ENCODE results near the gene NCAPD2. TPM values are rescaled to one million over a fixed set of nuclear protein-coding genes. Genes with fewer than 3 reads are reported as not detected.

NCAPD2 gene
- total and polyA plus RNA-seq, 8 donors = 5.6 to 16.2 (median 8.5) TPM

DNA sequence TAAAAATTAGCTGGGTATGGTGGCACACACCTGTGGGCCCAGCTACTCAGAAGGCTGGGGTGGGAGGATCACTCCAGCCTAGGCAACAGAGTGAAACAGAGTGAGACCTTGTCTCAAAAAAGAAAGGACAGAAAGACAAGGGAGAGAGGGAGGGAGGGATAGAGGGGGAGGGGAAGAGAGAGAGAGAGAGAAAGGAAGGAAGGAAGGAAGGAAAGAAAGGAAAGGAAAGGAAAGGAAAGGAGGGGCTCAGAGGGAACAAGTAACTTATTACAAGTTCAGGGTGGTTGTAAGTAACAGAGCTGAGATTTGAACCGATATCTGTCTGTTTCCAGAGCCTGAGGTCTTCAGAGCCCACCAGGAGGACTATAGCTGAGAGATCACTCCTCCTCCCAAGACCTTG lies 53.7 kb downstream of the NCAPD2 start:
- TF ChIP-seq, protein P1, sequence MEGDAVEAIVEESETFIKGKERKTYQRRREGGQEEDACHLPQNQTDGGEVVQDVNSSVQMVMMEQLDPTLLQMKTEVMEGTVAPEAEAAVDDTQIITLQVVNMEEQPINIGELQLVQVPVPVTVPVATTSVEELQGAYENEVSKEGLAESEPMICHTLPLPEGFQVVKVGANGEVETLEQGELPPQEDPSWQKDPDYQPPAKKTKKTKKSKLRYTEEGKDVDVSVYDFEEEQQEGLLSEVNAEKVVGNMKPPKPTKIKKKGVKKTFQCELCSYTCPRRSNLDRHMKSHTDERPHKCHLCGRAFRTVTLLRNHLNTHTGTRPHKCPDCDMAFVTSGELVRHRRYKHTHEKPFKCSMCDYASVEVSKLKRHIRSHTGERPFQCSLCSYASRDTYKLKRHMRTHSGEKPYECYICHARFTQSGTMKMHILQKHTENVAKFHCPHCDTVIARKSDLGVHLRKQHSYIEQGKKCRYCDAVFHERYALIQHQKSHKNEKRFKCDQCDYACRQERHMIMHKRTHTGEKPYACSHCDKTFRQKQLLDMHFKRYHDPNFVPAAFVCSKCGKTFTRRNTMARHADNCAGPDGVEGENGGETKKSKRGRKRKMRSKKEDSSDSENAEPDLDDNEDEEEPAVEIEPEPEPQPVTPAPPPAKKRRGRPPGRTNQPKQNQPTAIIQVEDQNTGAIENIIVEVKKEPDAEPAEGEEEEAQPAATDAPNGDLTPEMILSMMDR (IDR thresholded peaks at IDR 0.05) = no peak
- peaks cover 0 to 9% (median 0%) of the 10 kb centered on the region in 3 donors for H3K36me3 ChIP-seq
- ATAC-seq (no peak), DNase-seq (no peak), FAIRE-seq (no peak)
- 88 to 100% methylated on average over 1 of the region's 1 CpG for WGBS, 2 donors
- no peak overlapping the region for H3K4me3 ChIP-seq
- H3K27ac ChIP-seq = no peak overlapping the region
- no peaks in the 10 kb centered on the region for H3K4me1 ChIP-seq
- no peaks in the 10 kb centered on the region for H3K9me3 ChIP-seq
- H3K27me3 ChIP-seq = no peaks in the 10 kb centered on the region
- intact Hi-C loops (cut with DNase I) = no loop called here

DNA sequence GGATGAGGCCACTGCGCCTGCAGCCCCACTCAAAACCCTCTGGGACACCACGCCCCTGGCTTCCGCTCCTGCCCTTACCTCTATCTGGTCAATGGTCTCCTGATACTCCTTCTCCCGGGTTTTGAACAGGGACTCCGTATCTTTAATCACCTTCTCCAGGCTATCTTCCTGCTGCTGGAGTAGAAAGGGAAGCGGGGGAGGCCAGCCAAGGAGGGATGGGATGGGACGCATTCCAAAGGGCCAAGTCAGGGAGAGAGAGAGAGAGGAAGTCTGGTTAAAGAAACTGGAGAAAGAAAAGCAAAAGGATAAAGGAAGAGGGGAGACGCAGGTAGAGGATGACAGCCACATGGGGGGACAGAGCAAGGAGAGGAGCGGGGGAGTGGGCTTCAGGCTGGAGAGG lies 54.1 kb downstream of the NCAPD2 start:
- Histone ChIP-seq H3K27ac (peak overlapping the region in 1 of 4 donors; percentile 15), H3K9me3 (no peaks in the 10 kb centered on the region), H3K4me3 (no peak overlapping the region), H3K36me3 (peaks cover 0 to 9% (median 0%) of the 10 kb centered on the region in 3 donors), H3K4me1 (no peaks in the 10 kb centered on the region), H3K27me3 (no peaks in the 10 kb centered on the region)
- DNase-seq (no peak), ATAC-seq (no peak), FAIRE-seq (no peak)
- TF ChIP-seq, protein P1 (IDR thresholded peaks at IDR 0.05) = no peak
- 80 to 90% methylated on average over 9 of the region's 9 CpGs for WGBS, 2 donors
- intact Hi-C loops (cut with DNase I) = no loop called here

DNA sequence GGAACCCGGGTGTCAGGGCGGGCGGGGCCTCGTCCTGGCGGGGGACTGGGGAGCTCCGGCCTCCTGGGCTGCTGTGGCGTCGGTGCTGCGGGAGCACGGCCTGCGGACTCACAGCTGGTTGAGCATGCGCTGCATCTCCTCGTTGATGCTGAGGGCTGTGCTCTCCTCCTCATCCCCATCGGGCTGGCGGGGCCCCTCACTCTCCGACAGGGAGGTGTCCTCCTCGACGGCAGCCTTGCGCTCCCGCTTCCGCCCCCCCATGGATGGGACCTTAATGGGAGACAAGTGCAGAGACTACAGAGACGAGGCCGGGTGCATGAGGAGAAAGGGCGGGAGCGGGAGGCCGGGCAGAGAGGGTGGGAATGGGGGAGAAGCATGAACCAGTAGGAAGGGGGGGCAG lies 54.7 kb downstream of the NCAPD2 start:
- Histone ChIP-seq H3K27ac (peak overlapping the region in 1 of 4 donors; percentile 15), H3K36me3 (peaks cover 0 to 9% (median 0%) of the 10 kb centered on the region in 3 donors), H3K4me3 (no peak overlapping the region), H3K4me1 (peaks cover 0 to 4% (median 0%) of the 10 kb centered on the region in 3 donors), H3K27me3 (no peaks in the 10 kb centered on the region), H3K9me3 (no peaks in the 10 kb centered on the region)
- DNase-seq = no peak
- FAIRE-seq = no peak
- intact Hi-C loops (cut with DNase I) = no loop called here
- no peak for ATAC-seq
- TF ChIP-seq, protein P1 (IDR thresholded peaks at IDR 0.05) = no peak
- WGBS, 2 donors = 86 to 91% methylated on average over 26 of the region's 26 CpGs

DNA sequence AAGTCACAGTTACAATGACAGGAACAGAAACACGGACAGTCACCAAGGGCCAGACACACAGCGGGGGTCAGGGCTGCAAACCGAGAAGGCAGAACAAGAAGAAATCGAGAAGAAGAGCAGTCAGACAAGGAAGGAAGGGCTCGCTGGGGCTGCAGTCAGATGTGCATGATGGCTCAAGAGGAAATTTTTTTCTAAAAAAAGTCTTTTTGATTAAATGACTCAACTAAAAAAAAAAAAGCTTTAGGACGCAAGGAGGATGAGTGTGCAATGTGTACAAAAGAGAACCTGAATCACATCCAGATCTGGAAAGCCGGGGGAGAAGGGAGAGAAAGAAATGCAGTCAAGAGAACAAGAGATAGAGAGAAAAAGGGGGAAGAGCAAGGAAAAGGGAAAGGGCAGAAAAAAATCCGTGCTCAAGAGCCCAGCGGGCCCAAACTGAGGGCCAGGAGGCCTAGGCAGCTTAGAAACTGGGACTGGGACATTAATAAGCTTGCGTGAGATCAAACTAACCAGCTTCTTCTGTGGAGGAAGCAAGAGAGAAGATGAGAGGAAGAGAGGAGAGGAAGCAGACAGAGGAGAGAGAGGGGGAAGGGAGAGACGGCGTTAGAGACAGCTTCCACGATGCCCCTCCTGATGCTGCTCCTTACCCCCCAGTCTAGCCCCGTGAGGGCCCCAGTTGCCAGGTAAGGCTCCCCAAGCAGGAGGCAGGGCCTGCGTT lies 55.2 kb downstream of the NCAPD2 start:
- DNase-seq (no peak), FAIRE-seq (no peak), ATAC-seq (peak in 1 of 4 donors; percentile 27)
- Histone ChIP-seq H3K4me3 (no peak overlapping the region), H3K4me1 (peaks cover 0 to 10% (median 0%) of the 10 kb centered on the region in 3 donors), H3K27me3 (no peaks in the 10 kb centered on the region), H3K36me3 (peaks cover 0 to 9% (median 0%) of the 10 kb centered on the region in 3 donors), H3K27ac (peak overlapping the region in 1 of 4 donors; percentile 18), H3K9me3 (no peaks in the 10 kb centered on the region)
- WGBS, 2 donors = 86 to 94% methylated on average over 15 of the region's 15 CpGs
- TF ChIP-seq, protein P1 (IDR thresholded peaks at IDR 0.05) = no peak
- intact Hi-C loops (cut with DNase I) = no loop called here

DNA sequence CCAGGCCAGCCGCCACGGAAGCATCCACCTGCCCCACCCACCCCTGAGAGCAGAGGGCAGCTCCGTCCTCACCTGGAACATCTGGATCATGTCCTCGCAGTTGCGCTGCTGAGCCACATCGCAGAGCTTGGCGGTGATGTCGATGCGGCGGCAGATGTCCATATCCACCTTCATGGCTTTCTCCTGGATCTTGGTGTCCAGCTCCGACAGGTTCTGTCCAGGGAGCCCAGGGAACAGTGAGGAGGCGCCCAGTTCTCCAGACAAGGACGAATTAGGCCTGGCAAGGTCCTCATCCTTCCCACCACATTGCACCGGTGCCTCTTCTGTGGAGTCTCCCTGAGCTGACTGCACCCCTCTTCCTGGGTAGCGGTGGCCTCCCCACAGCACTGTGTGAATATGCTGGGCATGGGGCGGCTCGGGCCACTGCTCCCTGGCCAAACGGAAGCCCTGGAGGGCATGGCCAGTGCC lies 55.8 kb downstream of the NCAPD2 start:
- Histone ChIP-seq H3K36me3 (peaks cover 0 to 9% (median 0%) of the 10 kb centered on the region in 3 donors), H3K4me3 (no peak overlapping the region), H3K9me3 (no peaks in the 10 kb centered on the region), H3K4me1 (peaks cover 0 to 14% (median 0%) of the 10 kb centered on the region in 3 donors), H3K27me3 (no peaks in the 10 kb centered on the region), H3K27ac (peak overlapping the region in 1 of 4 donors; percentile 18)
- no peak for ATAC-seq
- TF ChIP-seq, protein P1 (IDR thresholded peaks at IDR 0.05) = no peak
- 93 to 95% methylated on average over 18 of the region's 18 CpGs for WGBS, 2 donors
- DNase-seq = no peak
- intact Hi-C loops (cut with DNase I) = no loop called here
- FAIRE-seq = no peak
